GM21529 (cell line): ENCODE data around the gene GNAT3.

Source experiments
- ATAC-seq: cut with Tn5 transposase; IDR thresholded peaks from one replicate; pipeline ENCODE4 v1.9.1; 2021; ENCODE audit not compliant: unreplicated experiment

GNAT3 gene

GRCh38 chr7:80428161-80429054 lies 83.5 kb downstream of the GNAT3 start:
- ATAC-seq: no peak

GRCh38 chr7:80427218-80427617 lies 84.6 kb downstream of the GNAT3 start:
- no peak for ATAC-seq

GRCh38 chr7:80420876-80421275 lies 91.0 kb downstream of the GNAT3 start:
- ATAC-seq: no peak

GRCh38 chr7:80417211-80417793 lies 94.6 kb downstream of the GNAT3 start:
- no peak for ATAC-seq

GRCh38 chr7:80415522-80415921 lies 96.3 kb downstream of the GNAT3 start:
- no peak for ATAC-seq

- no peak for ATAC-seq
Observed at GRCh38 chr7:80415114-80415513, 96.8 kb downstream of the GNAT3 start.

- ATAC-seq: no peak
Observed at GRCh38 chr7:80414331-80414730, 97.5 kb downstream of the GNAT3 start.

- no peak for ATAC-seq
Observed at GRCh38 chr7:80413383-80413945, 98.4 kb downstream of the GNAT3 start.

GRCh38 chr7:80412842-80413241 lies 99.0 kb downstream of the GNAT3 start:
- no peak for ATAC-seq

- no peak for ATAC-seq
Observed at GRCh38 chr7:80411621-80412020, 100.2 kb downstream of the GNAT3 start.

- ATAC-seq: no peak
Observed at GRCh38 chr7:80410081-80410480, 101.8 kb downstream of the GNAT3 start.
